Bronchial epithelial cell (primary cell): ENCODE data around the gene GAN. TPM values are rescaled to one million over a fixed set of nuclear protein-coding genes. Genes with fewer than 3 reads are reported as not detected.

ENCODE experiments used
- DNase-seq: peaks from one replicate; pipeline ENCODE4 v3.0.0-alpha.2; 2010; ENCODE audit warnings: low read depth
- FAIRE-seq: peaks from 2 replicates; lab custom pipeline; 2011; peaks lifted over from hg19 to GRCh38; lab: Jason Lieb, UNC
- H3K27me3 ChIP-seq: 2 replicates; pipeline ENCODE4 v1.5.1; 2011; ENCODE audit warnings: low read length; ENCODE audit not compliant: control insufficient read depth, insufficient read depth
- H3K36me3 ChIP-seq: 2 replicates; pipeline ENCODE4 v1.5.1; 2011; ENCODE audit warnings: low read length; ENCODE audit not compliant: control insufficient read depth, insufficient read depth
- H3K4me3 ChIP-seq: 2 replicates; pipeline ENCODE4 v1.5.1; 2011; ENCODE audit warnings: mild to moderate bottlenecking, low read depth, low read length, control low read depth
- total RNA-seq: library from RNA; depleted of rRNA; stranded (reverse); fragments of >200 nt; gene quantifications from 2 replicates; pipeline ENCODE4 v1.2.1, GENCODE V29; 2014
- TF ChIP-seq, protein P1 (sequence below): IDR thresholded peaks from 2 replicates; pipeline ENCODE4 v1.5.1; 2011; ENCODE audit warnings: mild to moderate bottlenecking, moderate library complexity, low read length, control low read depth, inconsistent platforms; ENCODE audit not compliant: insufficient read depth, severe bottlenecking

GAN gene
- total RNA-seq, 1 donor from 2014 or later, result 13.7 TPM

DNA sequence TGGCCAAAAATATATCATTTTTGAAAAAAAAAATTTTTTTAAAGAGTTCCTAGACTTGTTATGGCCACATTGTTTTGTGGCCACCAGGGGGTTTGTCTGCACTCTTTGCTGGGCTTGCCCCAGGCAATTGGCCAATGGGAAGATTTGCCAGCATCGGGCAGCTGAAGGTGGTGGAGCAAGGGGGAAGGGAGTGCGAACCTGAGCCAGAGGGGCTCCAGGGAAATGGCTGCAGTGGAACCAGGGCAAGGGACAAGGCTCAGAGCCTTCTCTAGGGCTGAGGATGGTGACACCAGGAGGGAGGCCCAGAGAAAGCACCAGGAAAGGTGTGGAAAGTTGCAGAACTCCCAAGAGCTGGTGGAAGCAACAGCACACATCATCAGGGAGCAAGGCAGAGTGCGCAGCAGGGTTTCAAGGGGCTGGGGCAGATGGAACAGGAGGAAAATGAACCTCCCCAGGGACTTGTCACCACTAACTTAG lies 114.3 kb downstream of the GAN start:
- FAIRE-seq (no peak), DNase-seq (no peak)
- TF ChIP-seq, protein P1, sequence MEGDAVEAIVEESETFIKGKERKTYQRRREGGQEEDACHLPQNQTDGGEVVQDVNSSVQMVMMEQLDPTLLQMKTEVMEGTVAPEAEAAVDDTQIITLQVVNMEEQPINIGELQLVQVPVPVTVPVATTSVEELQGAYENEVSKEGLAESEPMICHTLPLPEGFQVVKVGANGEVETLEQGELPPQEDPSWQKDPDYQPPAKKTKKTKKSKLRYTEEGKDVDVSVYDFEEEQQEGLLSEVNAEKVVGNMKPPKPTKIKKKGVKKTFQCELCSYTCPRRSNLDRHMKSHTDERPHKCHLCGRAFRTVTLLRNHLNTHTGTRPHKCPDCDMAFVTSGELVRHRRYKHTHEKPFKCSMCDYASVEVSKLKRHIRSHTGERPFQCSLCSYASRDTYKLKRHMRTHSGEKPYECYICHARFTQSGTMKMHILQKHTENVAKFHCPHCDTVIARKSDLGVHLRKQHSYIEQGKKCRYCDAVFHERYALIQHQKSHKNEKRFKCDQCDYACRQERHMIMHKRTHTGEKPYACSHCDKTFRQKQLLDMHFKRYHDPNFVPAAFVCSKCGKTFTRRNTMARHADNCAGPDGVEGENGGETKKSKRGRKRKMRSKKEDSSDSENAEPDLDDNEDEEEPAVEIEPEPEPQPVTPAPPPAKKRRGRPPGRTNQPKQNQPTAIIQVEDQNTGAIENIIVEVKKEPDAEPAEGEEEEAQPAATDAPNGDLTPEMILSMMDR, result peak; percentile 34
- H3K4me3 ChIP-seq, result no peak overlapping the region
- no peaks in the 10 kb centered on the region for H3K27me3 ChIP-seq
- H3K36me3 ChIP-seq, result no peaks in the 10 kb centered on the region

DNA sequence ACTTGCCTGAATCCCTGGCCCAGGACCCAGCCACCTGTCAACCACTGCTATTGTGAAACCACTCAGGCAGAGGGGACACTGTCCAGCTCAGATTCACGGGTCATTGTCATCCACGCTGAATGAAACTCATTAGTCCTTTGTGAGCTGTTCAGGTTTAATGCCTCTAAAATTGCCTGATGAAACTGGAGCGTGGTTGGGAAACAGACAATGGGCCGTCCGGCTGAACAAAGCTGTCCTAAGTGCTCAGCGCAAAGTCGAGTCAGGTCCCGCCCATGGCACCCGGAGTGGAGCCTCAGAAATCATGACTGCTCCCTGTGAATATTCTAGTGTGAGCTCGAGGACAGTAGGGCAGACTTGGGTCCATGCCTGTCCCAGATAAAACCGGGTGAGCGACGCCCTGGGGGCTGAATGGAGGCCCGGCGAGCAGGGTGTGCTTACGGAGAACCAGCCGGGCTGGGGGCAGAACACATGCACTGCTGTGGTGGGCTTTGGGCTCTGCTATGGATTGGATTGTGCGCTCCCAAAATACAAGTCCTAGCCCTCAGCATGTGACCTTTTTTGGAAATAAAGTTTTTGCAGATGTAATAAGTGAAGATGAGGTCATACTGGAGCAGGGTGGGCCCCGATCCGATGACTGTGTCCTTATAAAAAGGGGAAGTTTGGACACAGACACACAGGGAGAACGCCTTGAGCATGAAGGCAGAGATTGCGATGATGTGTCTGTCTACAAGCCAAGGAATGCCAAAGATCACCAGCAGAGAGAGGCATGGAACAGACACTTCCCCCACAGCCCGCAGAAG lies 117.0 kb downstream of the GAN start:
- Histone ChIP-seq H3K4me3 (no peak overlapping the region), H3K36me3 (no peaks in the 10 kb centered on the region), H3K27me3 (no peaks in the 10 kb centered on the region)
- TF ChIP-seq, protein P1, result no peak
- DNase-seq (no peak), FAIRE-seq (no peak)

GRCh38 chr16:81432937-81433557 lies 118.3 kb downstream of the GAN start:
- Histone ChIP-seq H3K4me3 (no peak overlapping the region), H3K27me3 (no peaks in the 10 kb centered on the region), H3K36me3 (no peaks in the 10 kb centered on the region)
- DNase-seq (no peak), FAIRE-seq (no peak)
- TF ChIP-seq, protein P1, result no peak

DNA sequence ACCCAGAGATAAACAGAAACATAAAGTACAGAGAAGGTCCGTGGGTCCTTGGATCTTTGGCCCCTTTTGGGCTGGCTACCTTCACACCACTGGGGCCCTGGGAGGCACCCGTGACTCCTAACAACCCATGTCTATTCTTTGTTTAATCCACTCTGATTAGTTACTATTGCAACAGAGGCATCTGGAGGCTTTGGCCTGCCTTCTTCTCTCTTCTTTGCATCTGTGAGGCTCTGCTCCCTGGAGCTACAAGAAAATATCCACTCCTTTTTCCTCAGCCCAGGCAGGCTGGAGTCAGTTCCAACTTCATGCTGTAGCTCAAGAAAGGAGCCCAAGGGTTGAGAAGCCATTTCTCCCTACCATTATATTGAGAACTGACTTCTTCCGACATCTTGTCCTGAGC lies 120.3 kb downstream of the GAN start:
- Histone ChIP-seq H3K36me3 (no peaks in the 10 kb centered on the region), H3K4me3 (no peak overlapping the region), H3K27me3 (no peaks in the 10 kb centered on the region)
- no peak for FAIRE-seq
- TF ChIP-seq, protein P1, result no peak
- DNase-seq, result no peak

DNA sequence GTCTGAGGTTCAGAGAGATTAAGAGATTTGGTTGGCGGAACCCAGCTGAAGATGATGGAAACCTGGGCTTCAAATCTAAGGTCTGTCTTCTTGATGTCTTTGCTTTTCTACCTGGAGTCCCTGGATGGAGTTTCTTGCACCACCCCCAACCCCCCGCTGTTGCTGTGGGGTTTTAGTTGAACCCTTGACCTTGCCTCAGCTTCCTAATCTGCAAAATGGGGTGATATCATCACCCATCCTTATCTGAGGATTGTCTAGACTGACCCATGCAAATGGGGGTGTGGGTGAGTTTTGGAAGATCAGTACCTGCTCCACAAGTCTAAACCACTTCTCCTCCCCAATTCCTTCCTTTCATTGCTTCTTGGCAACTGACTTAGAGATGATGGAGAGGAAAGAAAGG lies 120.8 kb downstream of the GAN start:
- FAIRE-seq (no peak), DNase-seq (no peak)
- TF ChIP-seq, protein P1, result no peak

More for the DNA sequence above, 120.8 kb downstream of the GAN start:
- Histone ChIP-seq H3K27me3 (no peaks in the 10 kb centered on the region), H3K4me3 (no peak overlapping the region), H3K36me3 (no peaks in the 10 kb centered on the region)
